Thymus (tissue), 11 donors: ENCODE measurements around the gene TMPRSS2. TPM values are rescaled to one million over a fixed set of nuclear protein-coding genes. Genes with fewer than 3 reads are reported as not detected.

Experiments
- DNase-seq, 9 donors: peaks; one replicate each; pipeline ENCODE4 v3.0.0-alpha.2; 2013; ENCODE audit warnings: low spot score in 9 of 9, low read depth in 6 of 9, missing footprints in 1 of 9
- H3K27ac ChIP-seq, 2 donors: one replicate each; pipeline ENCODE4 v1.5.1; 2013; ENCODE audit warnings: control low read depth in 1 of 2, low read depth in 1 of 2, low read length in 1 of 2, mild to moderate bottlenecking in 1 of 2, moderate library complexity in 1 of 2
- H3K27me3 ChIP-seq, 2 donors: one replicate each; pipeline ENCODE4 v1.5.1; 2013; ENCODE audit warnings: low read length in 1 of 2; ENCODE audit not compliant: control insufficient read depth in 2 of 2, insufficient read depth in 1 of 2
- H3K36me3 ChIP-seq, 2 donors: one replicate each; pipeline ENCODE4 v1.5.1; 2013; ENCODE audit warnings: low read length in 1 of 2, mild to moderate bottlenecking in 1 of 2, moderate library complexity in 1 of 2; ENCODE audit not compliant: control insufficient read depth in 2 of 2, insufficient read depth in 2 of 2
- H3K4me1 ChIP-seq, 2 donors: one replicate each; pipeline ENCODE4 v1.5.1; 2013; ENCODE audit warnings: low read length in 2 of 2; ENCODE audit not compliant: control insufficient read depth in 2 of 2, insufficient read depth in 2 of 2
- H3K4me3 ChIP-seq, 2 donors: one replicate each; pipeline ENCODE4 v1.5.1; 2013; ENCODE audit warnings: low read length in 2 of 2, control low read depth in 1 of 2, mild to moderate bottlenecking in 1 of 2
- H3K9me3 ChIP-seq, 2 donors: one replicate each; pipeline ENCODE4 v1.5.1; 2013; ENCODE audit warnings: low read length in 1 of 2, mild to moderate bottlenecking in 1 of 2; ENCODE audit not compliant: control insufficient read depth in 2 of 2, insufficient read depth in 1 of 2
- WGBS: extraction: QIAGEN DNeasy Blood & Tissue Kit; methylation state at CpG from one replicate; pipeline ENCODE4 v1.1.7; 2013; 5-methylcytosine and 5-hydroxymethylcytosine counted together
- polyA plus RNA-seq: library from polyadenylated mRNA; stranded (reverse); fragments of 200-250 nt; gene quantifications from one replicate; pipeline ENCODE4 v1.2.3, GENCODE V29; 2013
- total RNA-seq: library from RNA; stranded (reverse); fragments of 120-200 nt; gene quantifications from one replicate; pipeline ENCODE4 v1.2.4, GENCODE V29; 2013
- donor health status: healthy.

Gene TMPRSS2
- total and polyA plus RNA-seq, 2 donors: 0.99 to 2.5 TPM

DNA sequence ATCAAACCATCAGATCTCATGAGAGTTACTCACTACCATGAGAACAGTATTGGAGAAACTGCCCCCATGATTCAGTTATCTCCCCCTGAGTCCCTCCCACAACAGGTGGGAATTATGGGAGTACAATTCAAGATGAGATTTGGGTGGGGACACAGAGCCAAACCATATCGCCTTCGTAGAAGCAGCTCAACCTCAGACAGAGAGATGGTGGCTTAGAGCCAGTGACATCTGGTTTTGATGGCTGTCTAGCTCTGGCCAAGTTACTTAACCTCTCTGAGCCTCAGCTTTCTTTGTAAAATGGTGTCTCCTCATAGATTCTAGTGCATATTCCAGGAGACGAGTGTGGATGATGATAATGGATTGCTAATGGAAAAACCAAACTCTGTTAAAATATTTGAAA lies 54.8 kb downstream of the TMPRSS2 start:
- Histone ChIP-seq H3K27me3 (no peaks in the 10 kb centered on the region), H3K4me3 (no peak overlapping the region), H3K27ac (no peak overlapping the region), H3K36me3 (peaks cover 53 to 87% of the 10 kb centered on the region in 2 donors), H3K4me1 (no peaks in the 10 kb centered on the region), H3K9me3 (no peaks in the 10 kb centered on the region)
- 98% methylated on average over 3 of the region's 3 CpGs for WGBS
- no peak for DNase-seq

- Histone ChIP-seq H3K4me1 (no peaks in the 10 kb centered on the region), H3K36me3 (peaks cover 55 to 87% of the 10 kb centered on the region in 2 donors), H3K9me3 (no peaks in the 10 kb centered on the region), H3K4me3 (no peak overlapping the region), H3K27ac (no peak overlapping the region), H3K27me3 (no peaks in the 10 kb centered on the region)
- WGBS: 89% methylated on average over 16 of the region's 16 CpGs
- no peak for DNase-seq
These were observed 55.9 kb downstream of the TMPRSS2 start for GRCh38 chr21:41451753-41452676.

DNA sequence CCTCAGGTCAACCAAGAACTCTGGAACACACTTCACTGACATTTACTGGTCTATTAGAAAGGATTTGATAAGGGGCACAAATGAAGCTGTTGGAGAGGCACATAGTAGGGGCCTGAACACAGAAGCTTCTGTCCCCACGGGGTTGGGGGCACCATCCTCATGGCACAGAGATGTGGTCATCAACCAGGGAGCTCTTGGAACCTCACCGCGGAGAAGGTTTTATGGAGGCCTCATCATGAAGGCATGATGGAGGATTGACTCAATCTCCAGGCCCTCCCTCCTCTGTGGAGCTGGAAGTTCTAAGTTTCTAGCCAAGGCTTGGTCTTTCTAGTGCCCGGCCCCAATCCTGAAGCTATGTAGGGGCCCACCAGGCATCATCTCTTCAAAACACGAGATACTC lies 58.3 kb downstream of the TMPRSS2 start:
- 85% methylated on average over 5 of the region's 5 CpGs for WGBS
- DNase-seq: no peak
- Histone ChIP-seq H3K4me1 (no peaks in the 10 kb centered on the region), H3K4me3 (no peak overlapping the region), H3K9me3 (no peaks in the 10 kb centered on the region), H3K27me3 (no peaks in the 10 kb centered on the region), H3K27ac (no peak overlapping the region), H3K36me3 (peaks cover 63 to 90% of the 10 kb centered on the region in 2 donors)

DNA sequence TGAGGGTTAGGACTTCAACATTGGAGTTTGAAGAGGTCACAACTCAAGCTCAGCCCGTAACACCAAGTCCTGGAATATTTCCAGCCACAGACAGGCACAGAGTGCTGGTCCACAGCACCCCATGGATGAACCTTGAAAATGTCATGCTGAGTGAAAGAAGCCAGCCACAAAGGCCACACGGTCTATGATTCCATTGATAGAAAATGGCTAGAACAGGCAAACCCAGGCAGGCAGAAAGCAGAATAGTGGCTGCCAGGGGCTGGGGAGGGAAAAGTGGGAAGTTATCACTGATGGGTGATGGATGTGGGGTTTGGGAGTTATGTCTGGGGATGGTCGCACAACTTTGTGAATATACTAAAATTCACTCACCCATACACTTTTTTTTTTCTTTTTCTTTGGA lies 60.6 kb downstream of the TMPRSS2 start:
- Histone ChIP-seq H3K4me1 (no peaks in the 10 kb centered on the region), H3K27ac (no peak overlapping the region), H3K9me3 (no peaks in the 10 kb centered on the region), H3K27me3 (no peaks in the 10 kb centered on the region), H3K36me3 (peaks cover 57 to 88% of the 10 kb centered on the region in 2 donors), H3K4me3 (no peak overlapping the region)
- no peak for DNase-seq
- WGBS: over 99% methylated on average over 3 of the region's 3 CpGs

DNA sequence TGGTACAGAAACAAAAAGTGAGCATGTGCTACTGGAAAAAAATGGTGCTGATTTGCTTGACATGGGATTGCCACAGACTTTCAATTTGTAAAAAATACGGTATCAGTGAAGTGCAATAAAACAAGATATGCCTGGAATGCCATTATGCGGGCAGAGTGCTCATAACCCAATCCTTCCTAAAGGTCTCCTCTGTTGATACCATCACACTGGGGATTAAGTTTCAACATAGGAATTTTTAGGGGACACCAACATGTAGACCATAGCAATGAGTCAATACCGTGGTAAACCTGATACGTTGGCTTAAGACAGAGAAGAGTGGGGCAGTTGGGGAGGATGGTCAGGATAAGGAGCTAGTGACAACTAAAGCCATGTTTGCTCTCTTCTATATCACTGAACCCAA lies 61.4 kb downstream of the TMPRSS2 start:
- no peak overlapping the region for H3K4me3 ChIP-seq
- H3K9me3 ChIP-seq: no peaks in the 10 kb centered on the region
- WGBS: 94% methylated on average over 4 of the region's 4 CpGs
- H3K27me3 ChIP-seq: no peaks in the 10 kb centered on the region
- no peak for DNase-seq
- no peaks in the 10 kb centered on the region for H3K4me1 ChIP-seq
- H3K27ac ChIP-seq: no peak overlapping the region
- H3K36me3 ChIP-seq: peaks cover 57 to 84% of the 10 kb centered on the region in 2 donors

- Histone ChIP-seq H3K9me3 (no peaks in the 10 kb centered on the region), H3K4me1 (no peaks in the 10 kb centered on the region), H3K36me3 (peaks cover 68 to 87% of the 10 kb centered on the region in 2 donors), H3K27me3 (no peaks in the 10 kb centered on the region), H3K4me3 (no peak overlapping the region), H3K27ac (no peak overlapping the region)
- no peak for DNase-seq
- WGBS: 97% methylated on average over 7 of the region's 7 CpGs
These were observed 62.5 kb downstream of the TMPRSS2 start for GRCh38 chr21:41445465-41445862.

GRCh38 chr21:41444703-41445464 lies 63.1 kb downstream of the TMPRSS2 start:
- H3K36me3 ChIP-seq: peaks cover 69 to 89% of the 10 kb centered on the region in 2 donors
- WGBS: 94% methylated on average over 13 of the region's 13 CpGs
- no peaks in the 10 kb centered on the region for H3K9me3 ChIP-seq
- H3K27me3 ChIP-seq: no peaks in the 10 kb centered on the region
- no peak for DNase-seq
- H3K4me1 ChIP-seq: no peaks in the 10 kb centered on the region
- H3K27ac ChIP-seq: no peak overlapping the region
- H3K4me3 ChIP-seq: no peak overlapping the region

- 98% methylated on average over 7 of the region's 7 CpGs for WGBS
- no peak for DNase-seq
- Histone ChIP-seq H3K9me3 (no peaks in the 10 kb centered on the region), H3K27ac (no peak overlapping the region), H3K4me1 (no peaks in the 10 kb centered on the region), H3K4me3 (no peak overlapping the region), H3K36me3 (peaks cover 70 to 92% of the 10 kb centered on the region in 2 donors), H3K27me3 (no peaks in the 10 kb centered on the region)
These were observed 64.4 kb downstream of the TMPRSS2 start for GRCh38 chr21:41443562-41443961.
